HG03045 (cell line): ENCODE results near the gene B3GAT3.
"Not testable (repeated sequence)": the region's sequence is repeated elsewhere in the genome, so short reads cannot be mapped to it uniquely, and the experiment has no call there.

Experiments used
- ATAC-seq: cut with Tn5 transposase; IDR thresholded peaks from one replicate; pipeline ENCODE4 v1.9.1; 2021; ENCODE audit warnings: mild to moderate bottlenecking, moderate library complexity; ENCODE audit not compliant: unreplicated experiment

B3GAT3 gene

DNA sequence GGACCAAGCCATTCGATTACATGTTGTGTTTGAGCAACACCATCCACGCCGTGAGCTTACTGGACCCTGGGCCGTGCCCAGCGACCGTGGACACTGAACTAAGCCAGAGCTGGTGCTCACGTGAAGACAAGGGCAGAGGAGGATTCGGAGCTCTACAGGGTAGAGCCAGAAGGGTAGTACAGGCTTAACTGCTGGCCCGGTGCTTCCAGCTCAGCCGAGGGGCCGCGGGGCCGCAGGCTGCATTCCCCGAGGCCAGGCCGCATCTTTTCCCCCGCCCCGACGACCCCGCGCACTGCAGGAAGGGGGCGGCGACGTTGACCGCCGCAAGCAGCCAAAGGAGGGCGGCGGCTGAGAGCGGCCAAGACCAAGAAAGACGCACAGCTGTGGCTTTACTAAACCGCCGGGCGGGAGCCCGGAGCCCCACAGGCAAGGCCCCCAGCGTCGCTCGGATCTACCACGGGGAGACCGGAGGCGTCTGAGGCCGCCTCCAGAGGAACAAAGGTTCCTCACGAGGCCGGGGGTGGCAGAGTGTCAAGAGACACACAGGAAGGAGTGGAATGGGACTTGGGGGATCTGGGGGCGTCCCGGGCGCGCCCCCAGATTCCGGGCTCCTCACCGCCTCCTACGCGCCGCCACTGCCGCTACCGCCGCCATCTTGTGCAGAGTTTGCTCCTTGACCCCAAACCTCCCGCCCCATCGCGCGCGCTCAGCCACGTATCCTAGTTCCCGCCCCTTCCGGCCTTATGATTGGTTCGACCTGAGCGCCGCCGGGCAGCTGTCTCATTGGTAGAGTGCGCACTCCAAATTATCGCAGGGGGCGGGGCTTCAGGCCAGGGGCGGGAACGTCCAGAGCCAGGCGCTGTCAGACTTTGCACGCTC lies 24.4 kb upstream of the B3GAT3 start, which contains the start of gene GANAB:
Gene GANAB, minus strand, starts transcription at position 668 of the 879 bp plus-strand sequence. Its CDS starts 14 bp downstream, at position 654.
- ATAC-seq, result peak; percentile 91

GRCh38 chr11:62645671-62645945 lies 23.8 kb upstream of the B3GAT3 start:
- no peak for ATAC-seq

- no peak for ATAC-seq
Measured at GRCh38 chr11:62644220-62644619, 22.4 kb upstream of the B3GAT3 start.

DNA sequence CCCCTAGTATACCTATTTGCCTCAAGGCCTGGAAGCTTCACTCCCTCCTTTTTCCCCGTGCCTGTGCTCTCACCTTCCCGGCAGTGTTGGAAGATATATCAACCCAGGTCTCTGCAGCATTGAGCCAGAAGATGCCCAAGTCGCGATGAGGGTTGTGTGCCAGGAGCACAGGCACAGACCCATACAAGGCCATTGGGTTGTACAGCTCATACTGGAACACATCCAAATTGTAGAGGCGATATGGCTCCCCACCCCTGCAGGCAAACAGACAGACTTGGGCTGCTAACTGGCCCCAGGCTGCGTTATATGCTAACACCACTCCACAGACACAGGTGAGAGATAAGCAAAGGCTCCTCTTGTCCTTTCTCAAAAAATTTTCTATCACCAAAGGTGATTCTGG lies 10.7 kb upstream of the B3GAT3 start:
- no peak for ATAC-seq

GRCh38 chr11:62627713-62628112 lies 5.9 kb upstream of the B3GAT3 start:
- no peak for ATAC-seq

GRCh38 chr11:62622476-62623089 lies 797 bp upstream of the B3GAT3 start:
- ATAC-seq, result no peak

GRCh38 chr11:62621027-62621566 lies 689 bp downstream of the B3GAT3 start:
- no peak for ATAC-seq

GRCh38 chr11:62616957-62617356 lies 4.8 kb downstream of the B3GAT3 start:
- ATAC-seq, result not testable (repeated sequence)

DNA sequence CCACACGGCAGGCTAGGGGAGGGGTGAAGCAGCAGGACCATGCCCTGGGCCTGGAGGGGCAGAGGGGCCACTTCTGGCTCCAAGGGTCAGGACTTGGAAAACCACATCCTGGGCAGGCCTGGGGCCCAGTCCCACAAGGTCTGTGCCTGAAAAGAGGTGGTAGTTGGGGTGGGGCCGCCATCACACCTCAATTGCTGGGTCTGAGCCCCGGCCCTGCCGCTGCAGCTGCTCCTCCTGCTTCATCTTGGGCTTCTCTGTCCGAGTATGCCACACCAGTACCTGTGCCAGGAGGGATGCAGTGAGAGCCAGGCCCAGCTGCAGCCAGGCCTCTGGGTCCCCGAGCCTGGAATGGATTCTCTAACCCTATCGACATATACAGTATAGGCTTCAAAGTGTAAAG lies 6.3 kb downstream of the B3GAT3 start:
- no peak for ATAC-seq

DNA sequence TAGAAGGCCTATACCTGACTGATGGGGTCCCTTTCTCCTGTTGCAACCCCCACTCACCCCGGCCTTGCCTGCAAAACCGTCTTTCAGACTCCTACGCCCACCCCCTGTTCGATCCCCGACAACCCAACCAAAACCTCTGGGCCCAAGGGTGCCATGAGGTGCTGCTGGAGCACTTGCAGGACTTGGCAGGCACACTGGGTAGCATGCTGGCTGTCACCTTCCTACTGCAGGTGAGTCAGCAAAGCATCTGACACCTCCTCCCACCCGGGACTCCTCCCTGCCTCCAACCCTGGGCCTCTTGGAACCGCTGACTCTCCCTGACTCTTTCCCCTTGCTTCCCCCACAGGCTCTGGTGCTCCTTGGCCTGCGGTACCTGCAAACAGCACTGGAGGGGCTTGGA lies 7.5 kb downstream of the B3GAT3 start:
- no peak for ATAC-seq

- ATAC-seq, result no peak
Measured at GRCh38 chr11:62613291-62613778, 8.5 kb downstream of the B3GAT3 start.

DNA sequence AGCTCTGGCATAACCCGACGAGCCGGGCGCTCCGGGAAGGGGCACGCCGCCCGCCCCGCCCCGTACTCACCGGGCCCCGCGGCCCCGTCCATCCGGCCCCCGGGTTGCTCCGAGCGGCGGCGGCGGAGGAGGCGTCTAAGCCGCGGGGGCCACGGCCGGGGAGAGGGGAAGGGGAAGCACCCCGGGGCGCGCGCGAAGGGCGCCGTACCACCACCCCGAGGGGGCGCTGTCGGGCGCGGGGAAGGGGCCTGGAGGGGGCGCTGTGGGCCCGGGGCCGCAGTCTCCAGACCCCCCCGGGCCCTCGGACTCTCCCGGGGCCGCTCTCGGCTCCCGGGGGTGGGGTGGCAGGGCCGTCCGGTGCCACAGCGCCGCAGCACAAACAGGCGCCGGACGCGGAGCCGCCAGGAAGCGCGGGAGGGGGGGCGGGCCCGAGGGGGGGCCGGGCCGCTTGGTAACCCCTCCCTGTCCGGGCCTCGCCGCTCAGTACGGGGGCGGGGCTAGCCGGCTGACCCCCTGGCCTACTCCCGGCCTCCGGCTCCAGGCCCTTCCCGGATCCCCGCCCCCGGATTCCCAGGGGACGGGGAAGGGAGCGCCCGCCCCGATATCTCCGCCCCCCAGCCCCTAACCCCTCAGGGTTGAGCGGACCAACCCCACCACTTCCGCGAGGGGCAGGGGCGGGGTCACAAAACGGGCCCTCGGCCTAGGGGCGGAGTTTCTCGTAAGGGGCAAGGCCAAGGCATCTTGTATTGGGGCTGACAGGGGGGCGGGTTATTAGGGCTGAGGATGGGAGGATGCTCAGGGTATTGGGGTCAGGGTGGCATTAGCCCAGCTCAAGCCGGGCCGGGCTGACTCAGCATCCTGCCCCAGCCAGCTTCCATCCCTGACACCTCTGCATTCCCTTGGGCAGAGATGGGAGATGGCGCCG lies 9.2 kb downstream of the B3GAT3 start, which contains the start of the genes EML3 and ROM1:
Gene EML3, minus strand, starts transcription at position 410 of the 925 bp plus-strand sequence. Its CDS starts 318 bp downstream, at position 92.
Gene ROM1, plus strand, starts transcription at position 892 of the 925 bp plus-strand sequence. Its CDS starts 25 bp downstream, at position 917.
- peak; percentile 66 for ATAC-seq

DNA sequence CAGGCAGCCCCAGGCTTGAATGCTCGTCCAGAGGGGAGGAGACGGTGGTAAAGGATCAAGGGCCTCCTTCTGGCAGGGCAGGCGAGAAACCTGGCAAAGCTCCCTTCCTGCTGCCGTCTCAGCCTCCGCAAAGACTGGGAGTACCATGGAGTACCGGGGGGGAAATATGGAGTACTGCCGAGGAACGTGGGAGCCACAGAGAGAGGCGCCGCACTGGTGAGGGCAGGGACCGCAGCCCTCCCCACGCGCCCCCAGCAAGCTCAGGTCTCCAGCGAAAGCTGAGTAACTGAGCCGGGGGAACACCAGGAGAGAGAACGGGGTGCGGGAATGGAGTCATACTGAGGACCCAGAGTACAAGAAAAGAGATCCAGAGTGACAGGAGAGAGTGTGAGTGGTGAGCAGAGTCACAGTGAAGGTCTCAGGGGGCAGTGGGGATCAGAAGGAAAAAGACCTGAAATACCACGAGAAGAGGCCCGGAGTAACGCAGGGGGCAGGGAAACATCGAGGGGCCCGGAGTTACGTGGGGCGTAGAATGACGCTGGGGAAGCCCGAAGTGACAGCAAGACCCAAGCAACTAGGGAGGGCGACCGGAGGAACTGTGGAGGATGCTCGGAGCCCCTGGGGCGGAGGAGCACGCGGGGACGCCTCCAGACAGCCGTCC lies 10.0 kb downstream of the B3GAT3 start:
- ATAC-seq, result peak; percentile 21

DNA sequence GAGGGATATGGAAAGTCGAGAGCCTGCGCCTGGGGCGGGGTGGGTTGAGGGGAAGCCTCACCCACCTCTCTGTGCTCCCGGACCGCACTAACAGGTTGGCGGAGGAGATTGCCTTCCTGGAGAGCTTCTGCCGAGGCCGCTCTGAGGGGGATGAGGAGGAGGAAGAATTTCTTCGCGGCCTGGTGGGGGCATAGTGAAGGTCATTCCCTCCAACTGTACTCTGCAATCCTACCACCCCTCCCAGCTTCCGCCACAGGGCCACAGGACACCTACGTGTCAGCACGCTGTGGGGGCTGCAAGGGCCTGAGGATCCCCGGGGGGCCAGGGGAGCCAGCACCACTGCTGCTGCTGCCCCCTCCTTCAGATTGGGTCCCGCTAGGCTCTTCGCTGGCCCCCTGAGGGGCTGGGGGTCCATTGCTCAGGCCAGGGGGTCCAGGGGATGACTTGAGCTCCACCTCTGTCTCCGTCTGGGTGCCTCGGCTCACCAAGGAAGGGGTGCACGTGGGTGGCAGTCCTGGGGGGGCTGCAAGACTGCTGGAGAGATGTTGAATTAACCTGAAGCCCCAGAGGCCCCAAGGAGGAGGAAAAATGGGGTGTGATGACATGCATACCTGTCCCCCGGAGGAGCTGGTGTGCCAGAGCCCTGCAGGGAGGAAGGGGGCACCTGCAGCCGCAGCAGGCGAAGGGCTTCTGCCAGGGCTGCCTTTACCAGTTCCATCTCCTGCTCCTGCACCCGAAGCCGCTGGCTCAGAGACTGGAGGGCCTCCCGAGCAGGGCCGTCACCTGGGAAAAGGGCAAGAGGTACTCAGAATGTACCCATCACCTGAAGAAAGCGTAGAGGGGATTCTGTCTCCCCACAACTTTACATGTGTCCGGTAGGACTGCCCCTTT lies 10.7 kb downstream of the B3GAT3 start:
- no peak for ATAC-seq

- no peak for ATAC-seq
Measured at GRCh38 chr11:62610403-62610802, 11.4 kb downstream of the B3GAT3 start.

DNA sequence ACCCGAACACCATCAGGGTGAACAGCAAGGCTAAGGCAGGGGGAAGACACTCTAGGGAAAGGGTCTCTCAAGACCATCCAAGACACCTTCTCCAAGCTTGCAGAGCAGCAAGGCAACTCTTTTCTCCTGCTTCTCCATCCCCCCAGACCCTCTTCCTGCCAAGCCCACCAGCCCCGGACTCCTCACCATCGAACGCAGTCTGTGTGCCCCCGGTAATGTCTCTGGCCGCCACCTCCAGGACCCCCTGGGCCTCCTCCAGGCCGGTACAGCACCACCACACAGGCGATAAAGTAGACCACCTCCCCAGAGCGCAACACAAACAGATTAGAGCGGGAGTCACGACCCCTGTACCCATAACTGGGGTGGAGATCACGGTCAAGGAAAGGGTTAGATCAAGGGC lies 13.0 kb downstream of the B3GAT3 start:
- ATAC-seq, result no peak

GRCh38 chr11:62607714-62608113 lies 14.1 kb downstream of the B3GAT3 start:
- no peak for ATAC-seq

- ATAC-seq, result no peak
Measured at GRCh38 chr11:62605902-62606301, 15.9 kb downstream of the B3GAT3 start.

DNA sequence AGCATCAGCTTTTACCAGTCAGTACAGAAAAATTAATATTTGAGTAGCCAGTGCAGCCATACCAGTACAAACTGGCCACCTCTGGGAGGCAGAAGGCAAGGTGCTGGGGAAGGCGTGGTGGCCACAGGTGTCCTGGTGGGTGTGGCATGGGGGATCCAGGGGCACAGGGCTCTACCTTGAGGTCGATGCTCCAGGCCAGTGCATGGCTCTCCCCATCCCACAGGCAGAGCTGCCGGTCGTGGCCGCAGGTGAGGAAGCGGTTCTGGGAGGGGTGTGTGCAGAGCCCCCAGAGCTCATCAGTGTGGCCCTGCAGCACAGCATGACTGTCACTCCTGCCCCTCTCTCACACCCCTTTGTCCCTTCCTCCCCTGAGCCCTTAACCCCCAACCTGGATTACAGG lies 16.3 kb downstream of the B3GAT3 start:
- ATAC-seq, result no peak
